8988T (cell line): ENCODE measurements around the gene NEUROD6.

Experiments used
- DNase-seq: peaks from one replicate; pipeline ENCODE4 v3.0.0; 2011

NEUROD6 gene

DNA sequence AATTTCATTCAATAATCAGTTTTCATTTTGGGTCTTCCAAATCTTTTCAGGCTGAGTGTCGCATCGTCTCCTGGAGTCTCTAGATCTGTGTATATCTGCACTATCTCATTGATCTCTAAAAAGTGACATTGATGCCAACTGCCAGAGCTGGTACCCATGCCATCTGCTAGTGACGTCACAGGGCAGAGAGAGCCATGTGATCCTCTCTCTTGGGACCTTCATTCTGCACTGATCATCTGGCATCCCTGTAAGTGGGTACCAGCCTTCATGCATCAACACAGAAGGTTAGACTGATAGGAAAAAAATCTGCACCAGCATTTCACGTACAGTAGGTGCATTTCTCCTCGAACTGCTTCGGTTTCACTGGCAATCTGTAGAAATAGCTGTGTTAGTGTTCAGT, at the start of gene NEUROD6:
Gene NEUROD6, minus strand, starts transcription at position 124 of the 400 bp plus-strand sequence. CDS start 1,458 bp downstream, outside the sequence.
- DNase-seq: no peak

DNA sequence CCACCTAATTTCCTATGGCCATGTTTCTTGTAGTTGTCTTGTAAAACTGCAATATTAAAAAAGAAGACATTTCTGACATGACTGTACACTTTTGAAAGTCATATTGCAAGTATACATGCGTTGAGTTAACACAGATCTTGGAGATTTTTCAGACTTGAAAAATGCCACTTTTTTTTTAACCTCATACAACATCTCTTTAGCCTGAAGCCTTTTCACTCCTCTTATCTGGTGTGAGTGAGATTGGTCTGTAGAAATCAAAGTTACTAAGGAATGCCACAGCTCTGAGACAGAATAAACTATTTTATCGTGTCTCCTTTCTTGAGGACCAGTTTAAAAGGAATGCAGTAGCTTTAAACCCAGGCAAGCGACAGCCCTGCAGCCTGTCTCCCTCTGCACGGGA, 43.9 kb upstream of the NEUROD6 start:
- no peak for DNase-seq

DNA sequence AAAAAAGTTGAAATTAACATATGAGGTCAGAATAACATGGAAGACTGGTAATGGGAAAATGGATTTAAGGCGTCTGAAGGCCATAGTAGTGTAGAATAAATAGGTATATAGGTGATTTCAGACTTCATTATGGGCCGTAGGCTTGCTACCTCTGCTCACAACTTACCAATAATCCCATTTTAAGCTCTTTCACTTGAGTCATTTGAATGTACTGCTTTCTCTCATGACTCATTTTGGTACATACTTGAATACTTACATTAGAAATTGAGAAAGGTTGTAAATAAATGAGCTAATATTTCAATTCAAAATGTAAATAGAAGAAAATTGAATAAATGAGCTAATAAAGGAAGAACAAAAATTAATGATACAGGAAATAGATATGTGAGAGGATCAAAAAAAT, 42.2 kb upstream of the NEUROD6 start:
- DNase-seq: no peak

DNA sequence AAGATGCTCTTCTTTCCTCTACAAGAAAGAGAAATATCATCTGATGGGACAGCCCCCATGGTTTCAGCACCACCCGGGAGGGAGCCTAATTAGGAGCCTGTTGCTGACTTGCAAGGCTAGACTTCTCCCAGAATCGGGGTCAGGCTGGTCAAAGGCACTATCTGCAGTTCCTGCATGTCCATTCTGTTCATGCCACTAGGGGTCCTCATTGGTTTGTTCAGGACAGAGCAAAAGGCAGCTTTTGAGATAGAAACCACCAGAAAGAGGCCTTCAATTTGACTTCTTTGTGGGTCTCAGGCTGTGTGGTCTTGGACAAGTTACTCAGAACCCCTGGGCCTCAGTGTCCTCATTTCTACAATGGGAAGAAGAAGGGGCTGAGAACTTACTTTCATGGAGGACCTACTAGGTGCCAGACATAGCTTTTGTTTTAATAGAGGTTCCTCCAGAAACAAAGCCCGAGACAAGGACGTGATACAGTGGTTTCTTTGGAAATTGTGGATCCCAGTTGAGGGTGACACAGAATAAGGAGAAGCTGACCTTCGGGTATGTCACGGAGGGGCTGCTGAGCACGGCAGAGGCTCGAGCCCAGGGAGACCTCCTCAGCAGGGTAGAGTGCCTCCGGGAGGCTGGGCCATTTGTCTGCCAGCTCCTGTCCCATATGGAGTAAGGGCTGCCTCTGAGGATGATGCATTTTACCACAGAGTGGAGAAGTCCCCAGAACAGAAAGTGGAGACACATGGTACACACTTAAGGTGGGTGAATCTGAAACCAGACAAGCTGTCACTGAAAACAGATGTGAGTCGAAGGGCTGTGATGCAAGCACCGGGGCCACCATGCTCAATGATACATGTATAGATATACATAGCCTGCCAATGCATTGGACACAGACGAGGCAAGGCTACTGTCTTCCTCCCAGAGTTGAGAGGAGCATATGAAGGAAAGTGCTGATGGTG, 33.1 kb upstream of the NEUROD6 start:
- no peak for DNase-seq

DNA sequence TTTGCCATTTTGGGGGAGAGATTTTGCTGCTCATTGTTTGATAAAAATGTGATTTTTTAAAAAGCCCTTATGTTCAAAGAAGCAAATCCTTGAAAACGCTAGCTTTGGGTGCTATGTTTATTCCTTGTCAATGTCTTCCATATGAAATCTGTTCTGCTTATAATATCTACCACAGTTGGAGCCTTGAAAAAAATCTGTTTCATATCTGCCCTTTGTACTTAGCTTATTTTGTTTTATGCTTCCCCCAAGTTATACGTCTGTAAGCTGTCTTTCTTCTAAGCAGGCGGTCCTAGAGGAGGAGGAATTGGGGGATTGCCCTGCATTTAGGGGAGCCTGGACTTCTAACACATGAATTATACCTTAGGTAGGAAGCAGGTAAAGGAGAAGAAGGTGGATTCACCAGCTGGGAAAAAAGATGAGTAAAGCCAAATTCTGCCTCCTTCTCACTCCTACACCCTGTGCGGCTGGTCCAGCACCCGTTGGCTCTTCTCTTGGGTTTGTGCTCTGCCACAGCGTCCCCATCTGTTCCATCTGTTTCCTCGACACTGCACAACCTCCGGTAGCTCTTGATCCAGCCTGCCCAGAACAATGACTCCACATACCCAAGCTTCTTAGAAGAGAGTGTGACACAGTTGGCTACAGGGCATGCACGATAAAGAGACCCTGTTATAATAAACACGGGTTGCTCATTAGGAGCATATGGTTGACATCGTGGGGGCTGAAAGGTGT, 31.9 kb upstream of the NEUROD6 start:
- no peak for DNase-seq

DNA sequence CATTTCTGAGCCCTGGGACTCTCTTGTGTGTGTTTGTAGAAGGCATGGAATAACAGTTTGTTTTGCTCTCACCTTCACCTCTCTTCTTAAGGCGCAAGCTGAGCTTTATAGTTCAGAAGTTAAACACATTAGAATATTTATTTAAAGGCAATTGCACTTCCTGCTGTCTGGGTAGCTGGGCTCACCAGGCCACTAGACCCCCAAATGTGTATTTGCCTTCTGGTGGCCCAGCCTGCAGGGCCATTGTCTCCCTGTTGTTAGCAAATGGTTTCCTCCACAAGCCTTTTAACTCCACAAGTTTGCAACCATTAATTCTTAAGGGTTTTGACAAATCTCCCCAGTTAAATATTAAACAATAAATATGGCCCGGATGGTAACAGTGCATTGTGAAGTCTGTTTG, 31.1 kb upstream of the NEUROD6 start:
- DNase-seq: no peak

DNA sequence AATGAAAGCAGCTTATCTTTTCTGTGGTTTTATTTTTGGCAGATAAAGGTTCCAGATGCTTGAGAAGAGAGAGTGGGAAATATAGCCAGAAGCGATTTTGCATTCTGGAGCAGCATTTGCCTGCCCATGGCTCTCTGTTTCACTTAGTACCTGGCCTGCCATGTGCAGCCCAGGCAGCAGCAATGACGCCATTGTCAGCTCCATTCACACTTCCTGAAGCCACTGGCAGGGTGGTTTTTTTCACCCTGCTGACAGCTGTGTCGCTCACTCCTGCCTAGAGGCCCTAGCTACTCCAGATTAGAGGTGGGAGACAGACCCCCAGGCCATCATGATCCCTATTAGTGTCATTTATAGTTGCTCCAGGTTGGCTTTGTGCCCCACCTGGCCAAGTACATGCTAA, 30.1 kb upstream of the NEUROD6 start:
- no peak for DNase-seq

DNA sequence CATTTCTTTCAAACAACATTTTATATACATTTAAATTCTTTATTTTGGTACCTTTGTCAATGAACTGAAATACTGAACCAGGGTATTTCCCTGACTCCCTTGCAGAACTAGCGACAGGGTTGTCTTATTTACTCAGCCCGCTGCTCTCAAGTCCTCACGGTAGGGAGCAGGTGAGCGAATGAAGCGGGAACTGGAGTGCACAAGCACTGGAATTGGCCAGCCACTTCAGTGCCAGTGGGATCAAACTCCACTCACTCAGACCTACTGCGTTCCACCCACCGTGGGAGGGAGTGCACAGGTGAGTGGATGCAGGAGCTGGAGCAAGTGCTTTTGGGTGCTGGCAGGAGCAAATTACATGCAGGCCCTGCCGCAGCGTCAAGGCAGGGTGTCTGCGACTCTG, 28.1 kb upstream of the NEUROD6 start:
- no peak for DNase-seq

DNA sequence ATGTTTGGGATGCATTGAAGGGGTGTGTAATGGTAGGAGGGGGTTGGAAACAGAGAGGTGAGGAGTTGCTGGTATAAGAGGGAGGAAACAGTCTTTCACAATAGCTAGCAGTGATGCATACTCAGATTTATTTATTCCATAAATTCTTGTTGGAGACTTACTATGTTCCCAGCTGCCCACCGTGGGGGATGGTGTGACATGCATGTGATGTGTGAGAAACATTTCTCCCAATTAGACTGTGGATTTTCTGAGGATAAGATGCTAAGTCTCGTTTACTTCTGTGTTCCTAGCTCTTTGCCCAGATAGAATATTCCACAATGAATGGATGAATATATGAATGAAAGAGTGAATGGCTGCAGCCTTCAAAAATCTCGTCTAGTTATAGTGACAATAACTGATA, 23.0 kb upstream of the NEUROD6 start:
- DNase-seq: no peak

DNA sequence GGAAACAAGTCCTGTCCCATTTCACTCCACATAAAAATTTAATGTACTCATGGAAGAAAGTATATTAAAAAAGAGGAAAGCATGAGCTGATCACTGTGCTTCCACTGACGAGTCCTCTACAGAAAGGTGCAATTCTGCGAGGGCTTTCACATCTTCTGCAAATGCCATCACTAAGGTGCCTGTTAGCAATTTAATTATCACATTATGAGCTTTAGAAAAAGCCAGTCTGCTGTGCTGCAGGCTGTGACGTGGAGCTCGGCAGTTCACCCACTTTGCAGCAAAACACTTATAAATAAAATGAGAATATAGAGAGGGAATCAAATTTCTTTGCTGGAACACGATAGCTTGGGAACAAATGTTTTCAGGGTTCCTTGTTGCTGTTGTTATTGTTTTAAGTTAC, 22.5 kb upstream of the NEUROD6 start:
- DNase-seq: no peak

DNA sequence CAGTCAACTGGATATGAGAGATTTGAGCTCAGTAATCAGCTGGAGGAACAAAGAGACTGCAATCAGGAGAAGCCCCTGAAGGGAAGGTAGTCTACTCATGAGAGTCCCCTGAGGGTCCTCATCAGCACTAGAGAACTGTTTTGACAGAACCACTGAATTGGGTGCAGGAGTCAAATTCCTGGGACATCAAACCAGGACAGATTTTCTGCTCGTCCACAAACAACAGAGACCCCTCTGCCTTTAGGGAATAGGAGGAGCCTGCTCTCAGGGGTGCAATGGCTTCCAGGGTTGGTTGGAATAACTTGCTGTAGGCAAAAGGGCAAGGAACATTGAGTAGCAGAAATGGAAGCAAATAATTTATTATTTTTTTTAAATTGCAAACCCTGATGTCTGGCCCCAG, 21.9 kb upstream of the NEUROD6 start:
- no peak for DNase-seq

DNA sequence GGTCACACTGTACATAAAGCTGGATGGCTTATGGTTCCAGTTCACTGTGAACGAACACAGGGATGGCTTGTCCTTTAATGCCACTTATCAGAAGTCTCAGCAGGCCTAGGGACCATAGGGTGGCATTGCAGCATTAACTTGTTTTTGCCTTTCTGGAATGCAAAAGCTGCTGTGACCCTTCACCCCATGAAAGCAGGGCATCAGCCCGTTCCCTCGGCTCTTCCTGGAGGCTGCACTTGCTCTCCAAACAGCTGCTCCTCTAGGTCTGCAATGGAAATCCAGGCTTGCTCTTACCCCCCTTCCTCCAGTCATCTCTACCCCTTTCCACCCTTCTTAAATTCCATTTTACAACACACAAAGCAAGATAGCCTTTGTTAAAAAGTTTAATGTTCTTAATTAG, 17.9 kb upstream of the NEUROD6 start:
- DNase-seq: no peak

DNA sequence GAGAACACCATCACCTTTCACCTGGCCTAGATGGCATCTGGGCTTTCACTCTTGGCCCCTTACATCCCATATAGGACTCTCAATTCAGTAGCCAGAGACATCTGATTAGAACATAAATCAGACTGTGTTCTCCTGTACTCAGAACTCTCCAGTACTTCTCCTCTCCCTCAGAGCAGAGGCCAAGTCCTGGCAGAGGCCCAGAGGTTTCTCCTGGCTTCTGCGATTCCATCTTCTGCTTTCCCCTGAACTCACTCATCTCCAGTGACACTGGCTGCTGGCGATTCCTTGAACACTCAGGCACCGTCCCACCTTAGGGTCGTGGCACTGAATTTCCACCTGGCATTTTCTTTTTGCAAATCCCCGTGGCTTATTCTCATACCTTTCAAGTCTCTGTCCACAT, 4.9 kb upstream of the NEUROD6 start:
- no peak for DNase-seq

DNA sequence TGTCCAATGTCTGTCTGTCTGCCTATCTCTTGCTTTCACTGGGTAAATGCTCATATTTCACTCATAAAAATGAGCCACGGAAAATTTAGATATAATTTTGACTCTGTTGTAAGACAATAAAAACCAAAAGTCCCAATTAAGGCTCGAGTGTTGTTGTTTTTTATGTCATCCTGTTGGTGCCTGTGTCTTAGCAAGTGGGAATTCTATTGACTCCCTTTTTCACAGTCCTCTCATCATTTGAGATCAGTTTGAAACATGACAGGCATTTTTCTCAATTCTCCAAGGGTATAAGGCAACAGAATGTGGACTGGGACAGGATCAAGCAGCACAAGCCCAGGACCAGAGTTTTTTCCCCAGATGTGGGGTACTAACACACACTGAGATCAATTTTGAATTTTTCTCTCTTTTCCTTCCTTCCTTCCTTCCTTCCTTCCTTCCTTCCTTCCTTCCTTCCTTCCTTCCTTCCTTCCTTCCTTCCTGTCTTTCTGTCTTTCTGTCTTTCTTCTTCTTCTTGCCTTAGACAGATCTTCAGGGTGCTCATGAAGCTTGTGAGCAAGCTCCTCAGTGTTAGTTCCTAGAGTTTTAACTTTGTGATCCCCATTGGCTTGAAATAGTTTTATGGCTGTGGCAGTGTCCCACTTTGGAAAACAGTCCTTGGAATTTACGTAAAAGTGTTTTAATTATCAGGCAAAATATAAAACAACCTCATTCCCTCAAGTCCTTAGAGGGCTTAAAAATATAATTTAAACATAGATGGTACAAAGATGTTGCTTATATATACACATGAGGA, 3.2 kb upstream of the NEUROD6 start:
- DNase-seq: no peak

DNA sequence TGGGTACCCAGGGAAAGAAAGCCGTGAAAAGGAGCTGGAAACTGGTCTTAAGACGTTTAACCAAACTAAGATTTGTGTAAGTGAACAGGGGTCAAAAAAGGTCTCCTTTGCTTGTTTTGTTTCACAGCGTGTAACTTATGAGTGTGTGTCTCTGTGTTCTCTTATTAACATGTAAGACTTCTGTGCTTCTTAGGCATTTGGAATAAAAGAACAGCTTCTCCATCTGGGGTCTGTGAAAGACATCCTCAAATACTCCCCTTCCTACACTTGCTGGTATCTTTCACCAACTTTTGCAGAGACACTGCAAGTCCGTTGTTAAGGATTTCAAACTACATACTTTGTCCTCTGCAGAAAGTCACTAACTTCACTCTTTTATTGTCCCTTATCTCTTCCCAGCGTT, 615 bp upstream of the NEUROD6 start:
- no peak for DNase-seq

DNA sequence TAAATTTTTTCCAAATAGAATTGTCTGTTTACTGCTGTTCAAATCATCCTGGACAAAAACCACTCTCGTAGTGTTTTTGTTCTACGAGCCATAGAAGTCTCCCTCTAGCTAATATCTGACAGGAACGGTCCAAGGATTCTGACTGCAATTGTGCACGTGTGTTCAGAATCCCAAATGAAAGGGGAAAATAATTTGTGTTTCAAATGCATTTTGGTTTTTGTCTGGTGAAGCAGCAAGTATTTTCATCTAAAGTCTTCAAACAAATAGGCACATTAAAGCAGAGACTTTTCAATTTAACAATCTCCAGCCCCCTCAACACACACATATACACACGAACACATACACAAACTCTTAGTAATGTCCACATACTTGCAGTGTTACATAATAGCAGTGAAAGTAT, 475 bp downstream of the NEUROD6 start:
- DNase-seq: no peak

DNA sequence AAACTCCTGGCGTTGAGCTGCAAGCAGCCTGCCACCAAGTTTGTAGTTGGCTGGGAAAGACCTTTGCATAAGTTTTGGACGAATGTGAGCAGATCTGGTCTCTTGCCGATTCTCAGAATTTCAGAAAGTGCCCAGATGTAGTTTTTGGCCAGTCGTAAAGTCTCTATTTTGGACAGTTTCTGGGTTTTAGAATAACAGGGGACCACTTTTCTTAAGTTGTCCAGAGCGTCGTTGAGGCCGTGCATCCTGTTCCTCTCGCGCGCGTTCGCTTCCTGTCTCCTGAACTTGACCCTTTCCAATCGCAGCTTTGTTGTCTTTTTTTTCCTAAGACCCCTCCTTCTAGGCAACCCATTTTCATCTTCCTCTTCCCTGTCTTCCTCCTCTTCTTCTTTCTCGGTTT, 1.8 kb downstream of the NEUROD6 start:
- DNase-seq: no peak

DNA sequence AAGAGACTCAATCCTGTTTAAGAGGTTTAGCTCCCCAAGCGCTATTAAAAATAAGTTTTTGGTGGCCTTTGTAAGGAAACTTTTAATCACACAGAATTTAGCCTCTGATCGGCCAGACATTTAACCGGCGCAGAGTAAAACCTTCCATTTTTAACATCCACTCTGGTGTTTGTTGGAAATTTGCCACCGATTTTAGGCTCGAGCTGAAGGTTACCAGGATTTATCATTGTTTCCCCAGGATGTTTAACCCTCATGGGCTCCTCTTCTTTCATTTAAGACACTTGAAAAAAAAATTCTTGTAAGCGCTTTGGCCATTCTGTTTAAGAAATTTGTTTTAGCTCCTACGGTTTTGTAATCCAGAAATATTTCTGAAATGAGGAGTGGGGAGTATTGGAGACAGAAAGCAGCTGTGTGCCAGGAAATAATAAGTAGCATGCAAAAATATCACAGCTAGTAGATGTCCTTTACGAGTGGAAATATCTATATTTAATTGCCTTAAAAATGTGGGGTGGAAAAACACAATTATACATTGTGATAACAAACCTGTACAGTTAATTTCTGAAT, 3.4 kb downstream of the NEUROD6 start:
- DNase-seq: no peak

DNA sequence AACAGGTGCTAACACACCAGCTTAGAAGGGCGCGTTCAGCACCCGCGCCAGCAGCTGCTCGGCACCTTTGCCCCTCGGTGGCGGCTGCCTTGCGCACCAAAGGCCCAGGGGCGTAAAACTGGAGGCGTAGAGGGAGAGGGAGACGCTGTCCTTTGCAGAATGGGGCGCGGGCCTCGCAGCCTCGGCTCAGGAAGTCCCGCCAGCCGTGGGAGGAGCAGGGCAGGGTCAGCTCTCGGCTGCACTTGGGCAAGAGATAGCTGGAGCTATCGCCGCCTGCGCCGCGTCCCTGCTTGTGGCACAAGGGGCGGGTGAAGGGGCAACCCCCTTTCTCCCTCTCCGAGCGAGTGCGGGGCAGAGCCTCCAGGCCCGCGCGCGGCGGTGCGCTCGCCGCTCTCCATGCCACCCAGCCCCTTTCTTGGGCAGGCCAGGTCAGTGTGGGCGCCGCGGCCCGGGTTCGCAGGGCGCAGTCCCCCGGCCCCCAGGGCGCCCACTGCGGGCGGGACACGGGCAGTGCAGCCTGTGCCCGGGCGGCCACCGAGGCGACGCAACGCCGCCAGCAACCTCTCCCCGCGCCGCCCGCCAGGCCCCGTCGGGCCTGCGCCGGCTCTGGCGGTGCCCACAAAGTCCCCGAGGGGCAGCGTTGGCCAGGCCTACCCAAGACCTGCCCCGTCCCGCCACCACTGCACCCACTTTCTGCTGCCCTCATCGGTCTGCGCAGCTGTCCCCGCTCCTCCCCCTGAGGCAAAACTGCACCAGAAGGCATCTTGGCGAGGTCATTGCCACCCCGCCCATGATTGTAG, 4.1 kb downstream of the NEUROD6 start:
- DNase-seq: no peak

DNA sequence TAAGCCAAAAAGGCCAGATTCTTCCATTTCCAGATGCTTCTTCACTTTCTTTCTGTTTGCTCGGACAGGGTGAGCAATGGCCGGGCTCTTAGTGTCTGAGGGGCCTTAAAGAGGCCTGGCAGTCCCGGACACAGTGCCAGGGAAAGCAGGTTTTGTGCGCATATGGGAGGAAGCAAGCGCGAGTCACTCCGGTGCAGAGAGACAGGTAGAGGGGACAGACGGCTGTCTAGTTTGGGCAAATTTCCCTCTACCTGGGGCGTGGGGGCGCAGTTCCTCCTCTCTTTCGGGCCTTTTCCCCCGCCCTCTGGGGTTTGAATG, 4.7 kb downstream of the NEUROD6 start:
- no peak for DNase-seq

DNA sequence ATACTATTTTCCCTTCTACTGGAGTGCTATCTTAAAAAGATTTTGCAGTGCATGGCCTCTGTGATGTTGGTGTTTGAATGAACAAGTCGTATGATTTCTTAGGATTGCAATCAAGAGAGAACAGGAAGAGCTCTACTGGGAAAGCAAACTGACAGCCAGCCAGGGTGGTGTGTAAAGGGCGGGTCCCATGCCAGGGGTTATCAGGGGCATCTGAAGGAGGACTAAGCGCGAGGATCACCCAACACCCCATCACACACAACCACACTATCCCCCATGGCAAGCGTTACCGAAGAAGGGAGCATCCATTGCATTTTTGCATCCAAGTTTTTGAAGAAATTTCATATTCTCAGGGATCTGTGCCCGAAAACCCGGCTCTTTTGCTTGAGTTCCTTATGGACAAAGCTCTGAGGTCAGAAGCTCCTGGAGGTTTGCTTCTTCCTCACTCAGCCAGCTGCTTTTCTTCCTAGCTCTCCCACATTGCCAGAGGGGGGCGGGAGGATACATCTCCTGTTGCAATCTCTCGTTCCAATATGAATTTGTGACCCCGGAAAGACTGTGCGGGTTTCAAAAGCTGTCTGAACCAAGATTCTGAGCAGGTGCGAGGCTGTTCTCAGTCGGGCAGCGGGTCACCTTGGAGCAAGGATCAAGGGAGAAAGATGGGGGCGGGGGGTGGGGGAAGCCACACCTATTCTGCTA, 5.2 kb downstream of the NEUROD6 start:
- DNase-seq: no peak

DNA sequence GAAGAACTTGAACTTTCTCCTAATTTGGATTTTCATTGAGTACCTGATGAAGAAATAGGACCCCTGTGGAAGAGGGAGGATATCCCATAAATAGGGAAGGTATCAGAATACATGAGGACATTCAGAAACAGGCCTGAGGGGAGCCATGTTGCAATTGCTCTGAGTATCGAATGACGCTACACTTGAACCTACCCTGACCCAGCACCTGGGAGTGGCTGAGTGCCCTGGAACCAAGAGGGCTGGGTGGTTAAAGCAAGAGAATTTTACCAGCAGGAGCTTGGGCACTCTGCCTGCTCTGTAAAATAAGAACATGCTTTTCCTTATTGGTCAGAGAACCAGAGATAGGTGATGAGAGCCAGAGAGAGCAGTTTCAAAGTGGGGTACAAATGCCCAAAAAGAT, 7.2 kb downstream of the NEUROD6 start:
- no peak for DNase-seq
